Stimulated activated CD4-positive, alpha-beta T cell treated with anti-CD3 and anti-CD28 coated beads, Interleukin-2, amount 100 ng/mL, for 4 hours (primary cell): ENCODE results near the gene GYPC.
"Not testable (repeated sequence)": the region's sequence is repeated elsewhere in the genome, so short reads cannot be mapped to it uniquely, and the experiment has no call there.

Experiments
- DNase-seq: peaks from one replicate; pipeline ENCODE4 v3.0.0-alpha.2; 2020; ENCODE audit warnings: low read depth

GYPC gene

DNA sequence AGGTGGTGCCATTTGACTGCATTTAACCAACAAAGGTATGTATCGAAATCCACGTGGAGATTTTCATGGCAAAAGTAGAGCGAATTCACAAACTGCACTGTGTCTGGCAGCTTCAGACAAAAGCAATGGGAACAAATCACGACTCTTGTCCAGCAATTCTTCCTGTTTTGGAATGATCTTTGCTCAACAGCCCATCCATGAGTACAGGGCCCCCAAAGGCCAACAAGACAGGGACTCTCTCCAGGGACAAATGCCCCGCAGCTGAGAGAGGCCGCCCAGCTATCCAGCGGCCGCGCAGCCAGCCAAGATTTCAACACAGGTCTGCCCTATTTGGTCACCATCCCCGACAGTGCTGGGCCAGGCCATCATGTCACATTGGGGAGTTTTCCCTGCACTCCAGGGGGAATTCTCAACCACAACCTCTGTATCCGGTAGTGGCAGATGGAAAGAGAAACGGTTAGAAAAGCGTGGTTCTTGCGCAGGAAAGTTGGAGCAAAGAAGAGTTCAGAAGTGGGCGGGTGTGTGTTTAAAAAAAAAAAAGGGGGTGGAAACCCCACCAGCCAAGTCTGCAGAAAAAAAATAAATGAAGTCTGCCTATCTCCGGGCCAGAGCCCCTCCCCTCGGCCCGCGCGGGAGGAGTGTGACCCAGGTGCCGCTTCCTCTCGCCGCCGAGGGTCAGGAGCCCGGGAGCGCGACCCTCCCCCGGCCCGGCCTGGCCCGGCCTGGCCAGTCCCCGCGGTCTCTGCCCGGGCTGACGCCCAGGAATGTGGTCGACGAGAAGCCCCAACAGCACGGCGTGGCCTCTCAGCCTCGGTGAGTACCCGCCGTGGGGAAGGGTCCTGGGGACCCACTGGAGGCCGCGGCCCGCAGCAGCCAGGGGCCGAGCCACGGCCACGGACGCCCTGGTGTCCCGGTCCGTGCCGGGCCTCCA, at the start of gene GYPC:
Gene GYPC, plus strand, starts transcription at position 659 of the 931 bp plus-strand sequence. Its CDS starts 106 bp downstream, at position 765.
- DNase-seq, result peak; percentile 42

- no peak for DNase-seq
These were observed 41.3 kb upstream of the GYPC start for GRCh38 chr2:126614524-126615227.

DNA sequence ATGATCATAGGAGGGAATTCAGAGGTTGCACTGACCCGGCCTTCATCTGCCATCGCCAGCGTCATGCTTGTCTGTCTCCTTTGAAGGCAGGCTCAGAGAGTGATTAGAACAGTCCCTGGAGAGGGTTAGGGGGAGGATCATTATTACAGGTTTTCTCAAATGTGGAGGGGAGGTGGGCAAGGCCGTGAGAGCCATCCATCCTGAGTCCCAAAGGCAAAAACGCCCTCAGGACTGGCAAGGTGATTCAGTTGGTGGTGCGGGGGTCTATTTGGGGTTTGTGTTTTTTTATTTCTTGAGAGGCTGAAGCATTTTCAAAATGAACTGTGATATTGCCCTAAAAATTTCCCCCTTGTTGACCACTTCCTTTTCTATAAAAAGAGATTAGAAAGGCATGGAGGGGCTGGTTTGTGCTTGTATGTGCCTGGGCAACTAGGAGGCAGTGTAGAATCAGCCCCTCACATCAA, 39.3 kb upstream of the GYPC start:
- DNase-seq, result no peak

- no peak for DNase-seq
These were observed 35.7 kb upstream of the GYPC start for GRCh38 chr2:126620302-126620701.

DNA sequence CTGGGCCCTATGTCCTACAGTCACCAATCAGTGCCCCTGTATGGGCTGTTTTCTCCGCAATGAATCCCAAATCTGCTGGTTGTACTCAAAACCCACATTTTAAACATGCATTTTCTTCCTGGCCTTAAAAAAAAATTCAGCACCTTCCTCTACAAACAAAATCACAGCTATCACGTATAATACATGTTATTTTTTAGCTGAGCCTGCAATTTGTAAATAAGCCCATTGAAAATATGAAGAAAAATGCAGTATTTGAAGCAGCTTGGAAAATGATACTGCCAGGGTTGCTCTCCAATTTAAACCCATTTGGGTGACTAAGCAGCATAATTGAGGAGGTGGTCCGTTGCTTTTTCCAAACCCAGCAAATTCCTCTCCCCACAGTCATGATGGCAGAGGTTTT, 33.0 kb upstream of the GYPC start:
- DNase-seq, result no peak

DNA sequence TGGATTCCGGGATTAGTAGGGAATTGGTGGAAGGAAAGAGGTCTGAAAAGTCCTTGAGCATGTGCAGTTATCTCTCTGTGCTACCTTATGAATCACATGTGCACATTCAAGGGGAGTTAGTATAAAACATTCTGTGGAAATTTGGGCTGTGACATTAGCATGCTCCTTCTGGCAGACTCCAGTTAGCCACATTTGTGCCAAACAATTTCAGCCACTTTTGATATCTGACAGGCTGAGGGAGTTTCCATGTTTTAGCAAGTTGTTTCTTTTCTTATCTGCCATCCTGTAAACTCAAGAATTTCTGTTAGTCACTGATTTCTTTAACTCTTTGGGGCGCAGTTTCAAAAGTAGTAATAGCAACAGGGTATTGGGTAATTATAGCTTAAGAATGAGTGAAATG, 28.3 kb upstream of the GYPC start:
- no peak for DNase-seq

DNA sequence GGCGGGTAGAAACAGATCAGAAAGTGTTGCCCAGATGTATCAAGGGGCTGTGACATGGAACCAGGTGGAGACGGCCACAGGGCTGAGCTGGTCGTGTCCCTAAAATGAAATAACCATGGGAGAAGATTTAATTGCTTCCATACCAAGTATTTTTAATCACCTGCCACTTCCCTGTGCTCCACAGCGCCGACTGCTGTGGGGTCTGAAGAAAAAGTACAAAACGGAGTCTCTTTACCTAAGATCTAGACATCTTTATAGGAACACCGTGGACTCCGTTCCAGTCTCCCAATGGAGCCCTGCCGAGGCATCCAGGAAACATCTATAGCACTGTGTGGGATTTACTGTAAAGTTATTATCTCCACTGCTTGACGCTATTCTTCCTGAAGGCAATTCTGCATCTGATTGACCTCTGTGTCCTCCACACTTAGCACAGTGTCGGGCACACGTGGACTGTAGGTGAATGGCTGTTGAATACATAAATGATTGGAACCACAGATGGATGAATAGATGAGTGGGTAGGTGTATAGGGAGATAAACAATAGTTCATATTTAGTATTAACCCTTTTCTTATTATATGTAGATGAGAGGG, 21.6 kb upstream of the GYPC start:
- no peak for DNase-seq

- no peak for DNase-seq
These were observed 20.7 kb upstream of the GYPC start for GRCh38 chr2:126635281-126635680.

GRCh38 chr2:126635736-126636135, 20.2 kb upstream of the GYPC start:
- DNase-seq, result no peak

- no peak for DNase-seq
These were observed 18.6 kb upstream of the GYPC start for GRCh38 chr2:126637386-126637785.

GRCh38 chr2:126638746-126639145, 17.2 kb upstream of the GYPC start:
- no peak for DNase-seq

GRCh38 chr2:126639276-126639675, 16.7 kb upstream of the GYPC start:
- DNase-seq, result no peak

DNA sequence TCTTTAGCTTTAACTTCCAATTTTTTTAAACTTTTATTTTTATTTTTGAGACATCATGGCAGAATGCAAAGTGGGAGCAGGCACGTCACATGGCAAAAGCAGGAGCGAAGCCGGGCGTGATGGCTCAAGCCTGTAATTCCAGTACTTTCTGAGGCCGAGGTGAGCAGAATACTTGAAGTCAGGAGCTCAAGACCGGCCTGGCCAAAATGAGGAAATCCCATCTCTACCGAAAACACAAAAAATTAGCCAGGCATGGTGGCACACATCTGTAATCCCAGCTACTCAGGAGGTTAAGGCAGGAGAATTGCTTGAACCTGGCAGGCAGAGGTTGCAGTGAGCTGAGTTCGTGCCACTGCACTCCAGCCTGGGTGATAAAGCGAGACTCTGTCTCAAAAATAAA, 14.7 kb upstream of the GYPC start:
- DNase-seq, result not testable (repeated sequence)

GRCh38 chr2:126642031-126642430, 13.9 kb upstream of the GYPC start:
- DNase-seq, result no peak

DNA sequence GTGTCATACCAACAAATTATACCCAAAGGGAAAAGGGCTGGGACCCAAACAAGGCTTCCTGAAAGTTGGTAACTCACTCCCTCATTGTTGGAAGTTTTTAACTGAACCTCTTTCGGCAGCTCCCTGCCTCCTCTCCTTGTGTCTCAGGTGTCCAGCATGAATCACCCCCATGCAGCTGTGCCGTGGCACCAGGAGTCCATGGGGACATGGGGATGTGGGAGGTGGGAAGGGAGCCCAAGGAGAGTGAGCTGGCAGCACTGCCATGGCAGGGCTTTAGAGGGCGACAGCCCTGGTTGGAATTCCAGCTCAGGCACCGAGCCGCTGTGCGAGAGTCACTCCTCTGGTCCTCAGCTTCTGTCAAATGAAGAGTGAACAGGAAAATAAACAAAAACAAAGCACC, 12.5 kb upstream of the GYPC start:
- no peak for DNase-seq

DNA sequence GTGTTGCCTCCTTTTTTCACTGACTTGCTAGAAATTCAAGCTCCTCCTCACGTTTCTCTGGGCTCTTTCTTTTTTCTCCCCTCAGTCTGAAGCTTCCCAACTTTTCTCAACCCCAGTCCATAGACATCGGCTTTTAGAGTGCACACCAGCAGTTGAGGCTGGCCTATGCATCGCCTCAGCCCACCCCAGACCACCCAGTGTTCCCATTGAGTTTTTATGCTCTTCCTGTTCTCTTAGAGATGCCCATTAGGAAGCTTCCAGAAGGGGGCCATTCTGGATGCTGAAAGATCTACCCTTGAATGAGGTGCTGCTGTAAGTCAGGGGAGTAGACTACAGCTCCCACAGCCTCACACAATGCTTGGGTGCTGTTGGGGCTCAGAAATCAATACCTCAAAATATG, 12.0 kb upstream of the GYPC start:
- no peak for DNase-seq

DNA sequence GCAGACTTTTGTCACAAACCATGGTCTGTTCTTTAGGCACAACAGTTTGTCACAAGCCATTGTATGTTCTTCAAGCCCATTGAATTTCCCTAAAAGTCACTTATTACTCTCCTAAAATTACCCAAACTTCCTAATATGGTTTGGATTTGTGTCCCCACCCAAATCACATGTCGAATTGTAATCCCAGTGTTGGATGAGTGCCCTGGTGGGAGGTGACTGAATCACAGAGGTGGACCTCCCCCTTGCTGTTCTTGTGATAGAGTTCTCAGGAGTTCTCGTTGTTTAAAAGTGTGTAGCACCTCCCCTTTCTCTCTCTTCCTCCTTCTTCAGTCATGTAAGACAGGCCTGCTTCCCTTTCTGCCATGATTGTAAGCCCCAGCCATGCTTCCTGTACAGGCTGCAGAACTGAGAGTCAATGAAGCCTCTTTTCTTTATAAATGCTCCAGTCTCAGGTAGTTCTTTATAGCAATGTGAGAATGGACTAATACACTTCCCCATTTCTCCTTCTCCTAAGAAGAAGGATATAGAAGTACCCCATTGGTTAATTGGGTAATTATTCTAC, 11.2 kb upstream of the GYPC start:
- no peak for DNase-seq

- DNase-seq, result no peak
These were observed 10.7 kb upstream of the GYPC start for GRCh38 chr2:126645211-126645618.

GRCh38 chr2:126646026-126646425, 9.9 kb upstream of the GYPC start:
- no peak for DNase-seq

GRCh38 chr2:126647714-126648344, 8.1 kb upstream of the GYPC start:
- DNase-seq, result not testable (repeated sequence)

DNA sequence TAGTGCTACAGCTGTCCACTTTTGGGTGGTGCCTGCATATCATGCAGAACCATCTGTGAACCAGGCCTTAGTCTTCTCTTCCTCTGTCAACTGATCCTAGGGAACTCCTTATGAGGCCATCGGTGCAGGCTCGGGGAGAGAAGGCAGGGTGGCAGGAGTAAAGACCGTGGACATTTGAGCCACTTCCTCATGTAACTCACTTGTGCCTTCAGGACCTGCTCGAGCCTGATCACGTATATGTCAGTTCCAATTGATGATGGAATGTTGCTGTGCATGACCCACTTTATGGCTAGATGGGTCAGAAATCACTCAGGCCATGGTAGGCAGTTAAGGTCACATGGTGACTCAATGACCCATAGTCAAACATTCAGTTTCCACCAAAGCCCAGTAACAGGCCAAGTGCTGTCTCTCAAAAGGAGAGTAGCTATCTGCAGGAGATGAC, 7.6 kb upstream of the GYPC start:
- DNase-seq, result not testable (repeated sequence)

DNA sequence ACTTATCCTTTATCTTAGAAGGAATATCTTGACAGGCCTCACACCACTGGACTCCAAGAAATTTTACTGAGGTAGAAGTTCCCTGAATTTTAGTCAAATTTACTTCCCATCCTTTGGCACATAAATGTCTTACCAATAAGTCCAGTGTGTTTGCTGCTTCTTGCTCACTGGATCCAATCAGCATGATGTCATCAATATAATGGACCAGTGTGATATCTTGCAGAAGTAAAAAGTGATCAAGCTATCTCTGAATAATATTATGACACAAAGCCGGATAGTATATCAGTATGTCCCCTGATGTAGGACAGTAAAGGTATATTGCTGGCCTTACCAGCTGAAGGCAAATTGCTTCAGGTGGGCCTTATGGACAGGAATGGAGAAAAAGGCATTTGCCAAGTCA, 6.9 kb upstream of the GYPC start:
- DNase-seq, result no peak
